HEK293 (cell line): ENCODE results near the gene MID2.

Experiments
- EGR2 ChIP-seq: fragments of 450-650 bp; formaldehyde crosslinking; IDR thresholded peaks from 2 replicates; pipeline ENCODE4 v1.5.1; 2016; ENCODE audit warnings: low read depth, missing biosample characterization, missing genetic modification characterization
- IKZF3 ChIP-seq: fragments of 450-650 bp; IDR thresholded peaks from 2 replicates; pipeline ENCODE4 v1.5.0; 2018; ENCODE audit warnings: missing biosample characterization, mild to moderate bottlenecking, missing genetic modification characterization, moderate library complexity
- KLF9 ChIP-seq: fragments of 450-650 bp; formaldehyde crosslinking; IDR thresholded peaks from 2 replicates; pipeline ENCODE4 v1.5.1; 2016; ENCODE audit warnings: missing biosample characterization, missing genetic modification characterization, low read depth
- OSR2 ChIP-seq: fragments of 450-650 bp; formaldehyde crosslinking; IDR thresholded peaks from 2 replicates; pipeline ENCODE4 v1.5.1; 2016; ENCODE audit warnings: missing biosample characterization, missing genetic modification characterization
- PRDM1 ChIP-seq: fragments of 450-650 bp; formaldehyde crosslinking; IDR thresholded peaks from 2 replicates; pipeline ENCODE4; 2016; ENCODE audit warnings: missing biosample characterization, missing genetic modification characterization
- SP7 ChIP-seq: fragments of 450-650 bp; formaldehyde crosslinking; IDR thresholded peaks from 2 replicates; pipeline ENCODE4 v1.5.1; 2016; ENCODE audit warnings: missing biosample characterization, missing genetic modification characterization
- YY2 ChIP-seq: fragments of 450-650 bp; formaldehyde crosslinking; IDR thresholded peaks from 2 replicates; pipeline ENCODE4 v1.5.1; 2016; ENCODE audit warnings: missing biosample characterization, missing genetic modification characterization
- ZBTB17 ChIP-seq: fragments of 450-650 bp; formaldehyde crosslinking; IDR thresholded peaks from 2 replicates; pipeline ENCODE4 v1.5.1; 2016; ENCODE audit warnings: missing biosample characterization, missing genetic modification characterization
- ZBTB8A ChIP-seq: fragments of 450-650 bp; formaldehyde crosslinking; IDR thresholded peaks from 2 replicates; pipeline ENCODE4 v1.5.1; 2016; ENCODE audit warnings: missing biosample characterization, missing genetic modification characterization
- ZFP41 ChIP-seq: fragments of 450-650 bp; formaldehyde crosslinking; IDR thresholded peaks from 2 replicates; pipeline ENCODE4 v1.5.1; 2016; ENCODE audit warnings: missing biosample characterization, missing genetic modification characterization, borderline replicate concordance
- ZNF157 ChIP-seq: fragments of 450-650 bp; formaldehyde crosslinking; IDR thresholded peaks from 2 replicates; pipeline ENCODE4 v1.5.1; 2016; ENCODE audit warnings: missing biosample characterization, missing genetic modification characterization
- ZNF2 ChIP-seq: fragments of 450-650 bp; formaldehyde crosslinking; IDR thresholded peaks from 2 replicates; pipeline ENCODE4 v1.5.1; 2016; ENCODE audit warnings: missing biosample characterization, missing genetic modification characterization
- ZNF335 ChIP-seq: fragments of 450-650 bp; formaldehyde crosslinking; conservative IDR thresholded peaks from 2 replicates; pipeline ENCODE4 v1.5.1; 2016; ENCODE audit warnings: missing biosample characterization, missing genetic modification characterization
- ZNF558 ChIP-seq: fragments of 450-650 bp; formaldehyde crosslinking; IDR thresholded peaks from 2 replicates; pipeline ENCODE4 v1.5.1; 2016; ENCODE audit warnings: missing biosample characterization, missing genetic modification characterization
- ZNF561 ChIP-seq: fragments of 450-650 bp; IDR thresholded peaks from 2 replicates; pipeline ENCODE4 v1.5.1; 2018; ENCODE audit warnings: missing biosample characterization, missing genetic modification characterization, borderline replicate concordance
- ZNF654 ChIP-seq: fragments of 450-650 bp; formaldehyde crosslinking; IDR thresholded peaks from 2 replicates; pipeline ENCODE4 v1.5.1; 2016; ENCODE audit warnings: low read depth, missing biosample characterization, missing genetic modification characterization
- ZNF660 ChIP-seq: fragments of 450-650 bp; IDR thresholded peaks from 2 replicates; pipeline ENCODE4 v1.5.1; 2018; ENCODE audit warnings: missing biosample characterization, mild to moderate bottlenecking, missing genetic modification characterization
- ZNF777 ChIP-seq: fragments of 450-650 bp; formaldehyde crosslinking; IDR thresholded peaks from 2 replicates; pipeline ENCODE4 v1.5.1; 2017; ENCODE audit warnings: missing biosample characterization, missing genetic modification characterization, borderline replicate concordance
- ZSCAN16 ChIP-seq: fragments of 450-650 bp; formaldehyde crosslinking; IDR thresholded peaks from 2 replicates; pipeline ENCODE4 v1.5.1; 2016; ENCODE audit warnings: missing biosample characterization, missing genetic modification characterization
- ZSCAN30 ChIP-seq: fragments of 450-650 bp; IDR thresholded peaks from 2 replicates; pipeline ENCODE4 v1.5.1; 2018; ENCODE audit warnings: missing biosample characterization, mild to moderate bottlenecking, missing genetic modification characterization, moderate library complexity
- TF ChIP-seq, protein P1 (sequence below): fragments of 450-650 bp; formaldehyde crosslinking; IDR thresholded peaks from 2 replicates; pipeline ENCODE4 v1.5.1; 2016; ENCODE audit warnings: missing biosample characterization, missing genetic modification characterization
- TF ChIP-seq, protein P2 (sequence below): fragments of 450-650 bp; formaldehyde crosslinking; conservative IDR thresholded peaks from 2 replicates; pipeline ENCODE4 v1.5.1; 2016; ENCODE audit warnings: low read depth, missing biosample characterization, missing genetic modification characterization
- TF ChIP-seq, protein P3 (sequence below): fragments of 450-650 bp; formaldehyde crosslinking; IDR thresholded peaks from 2 replicates; pipeline ENCODE4 v1.5.1; 2016; ENCODE audit warnings: missing biosample characterization, missing genetic modification characterization
- TF ChIP-seq, protein P4 (sequence below): fragments of 450-650 bp; formaldehyde crosslinking; IDR thresholded peaks from 2 replicates; pipeline ENCODE4 v1.5.1; 2016; ENCODE audit warnings: missing biosample characterization, missing genetic modification characterization
- TF ChIP-seq, protein P5 (sequence below): fragments of 450-650 bp; formaldehyde crosslinking; IDR thresholded peaks from 2 replicates; pipeline ENCODE4 v1.5.1; 2016; ENCODE audit warnings: missing biosample characterization, missing genetic modification characterization

MID2 gene

DNA sequence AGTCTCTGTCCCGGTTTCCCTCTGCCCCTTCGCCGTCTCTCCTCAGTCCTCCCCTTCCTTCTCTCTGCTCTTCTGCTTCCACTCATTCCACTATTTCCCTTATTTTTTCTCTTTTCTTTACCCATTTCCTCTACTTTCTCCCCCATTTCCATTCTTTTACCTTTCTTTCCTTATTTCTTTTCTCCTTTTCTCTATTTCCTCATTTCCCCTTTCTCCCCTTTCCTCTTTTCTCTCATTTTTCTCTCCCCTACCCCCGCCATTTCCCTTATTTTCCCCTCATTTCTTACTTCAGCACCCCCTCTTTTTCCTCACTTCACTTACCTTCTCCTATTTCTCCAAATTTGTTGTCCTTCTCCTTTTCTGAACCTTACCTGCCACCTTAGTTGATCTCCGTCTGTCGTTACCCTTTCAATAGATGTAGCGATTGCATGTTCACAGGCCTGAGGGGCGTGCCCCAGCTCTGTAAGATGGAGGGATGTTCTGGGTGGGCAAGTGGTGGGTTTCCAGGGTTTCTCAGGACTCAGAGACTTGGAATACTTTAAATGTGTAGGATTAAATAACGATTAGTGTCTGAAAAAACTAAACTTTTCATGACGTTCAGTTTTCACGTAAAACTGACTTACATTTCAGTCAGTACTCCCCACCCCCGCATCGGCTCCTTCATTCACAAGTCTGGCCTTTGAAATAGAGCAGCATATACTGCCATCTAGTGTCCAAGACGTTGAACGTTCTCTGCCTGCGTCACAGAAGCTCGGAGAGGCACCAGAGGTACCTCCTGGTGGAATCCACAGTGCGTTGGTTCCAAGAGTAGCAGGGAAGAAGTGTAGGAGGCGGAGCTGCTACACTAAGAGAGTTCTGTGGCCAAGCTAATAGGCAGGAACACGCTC, 48.8 kb upstream of the MID2 start (continued):
- TF ChIP-seq, protein P1, sequence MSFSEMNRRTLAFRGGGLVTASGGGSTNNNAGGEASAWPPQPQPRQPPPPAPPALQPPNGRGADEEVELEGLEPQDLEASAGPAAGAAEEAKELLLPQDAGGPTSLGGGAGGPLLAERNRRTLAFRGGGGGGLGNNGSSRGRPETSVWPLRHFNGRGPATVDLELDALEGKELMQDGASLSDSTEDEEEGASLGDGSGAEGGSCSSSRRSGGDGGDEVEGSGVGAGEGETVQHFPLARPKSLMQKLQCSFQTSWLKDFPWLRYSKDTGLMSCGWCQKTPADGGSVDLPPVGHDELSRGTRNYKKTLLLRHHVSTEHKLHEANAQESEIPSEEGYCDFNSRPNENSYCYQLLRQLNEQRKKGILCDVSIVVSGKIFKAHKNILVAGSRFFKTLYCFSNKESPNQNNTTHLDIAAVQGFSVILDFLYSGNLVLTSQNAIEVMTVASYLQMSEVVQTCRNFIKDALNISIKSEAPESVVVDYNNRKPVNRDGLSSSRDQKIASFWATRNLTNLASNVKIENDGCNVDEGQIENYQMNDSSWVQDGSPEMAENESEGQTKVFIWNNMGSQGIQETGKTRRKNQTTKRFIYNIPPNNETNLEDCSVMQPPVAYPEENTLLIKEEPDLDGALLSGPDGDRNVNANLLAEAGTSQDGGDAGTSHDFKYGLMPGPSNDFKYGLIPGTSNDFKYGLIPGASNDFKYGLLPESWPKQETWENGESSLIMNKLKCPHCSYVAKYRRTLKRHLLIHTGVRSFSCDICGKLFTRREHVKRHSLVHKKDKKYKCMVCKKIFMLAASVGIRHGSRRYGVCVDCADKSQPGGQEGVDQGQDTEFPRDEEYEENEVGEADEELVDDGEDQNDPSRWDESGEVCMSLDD (tag by site-specific recombination): no peak; the same call in 1 of the 2 replicates
- TF ChIP-seq KLF9 (tag by site-specific recombination) (peak; percentile 64; the same call in 1 of the 2 replicates), ZNF777 (tag by site-specific recombination) (0 out of 2 replicates have a peak, but pooled peaks have one; percentile 9), ZBTB17 (tag by site-specific recombination) (peak; percentile 51), ZNF335 (tag by site-specific recombination) (0 out of 2 replicates have a peak, but pooled peaks have one; percentile 8), YY2 (tag by site-specific recombination) (no peak), ZNF660 (tag by site-specific recombination) (peak; percentile 87), ZNF2 (no peak; the same call in 1 of the 2 replicates), ZNF654 (peak; percentile 99), ZNF157 (tag by site-specific recombination) (0 out of 2 replicates have a peak, but pooled peaks have one; percentile 29), OSR2 (tag by site-specific recombination) (no peak), PRDM1 (tag by site-specific recombination) (peak; percentile 99), ZNF561 (tag by site-specific recombination) (0 out of 2 replicates have a peak, but pooled peaks have one; percentile 44), ZNF558 (tag by site-specific recombination) (no peak), ZBTB8A (tag by site-specific recombination) (no peak), EGR2 (tag by site-specific recombination) (peak; percentile 66), ZSCAN16 (tag by site-specific recombination) (no peak), SP7 (tag by site-specific recombination) (0 out of 2 replicates have a peak, but pooled peaks have one; percentile 11), ZSCAN30 (tag by site-specific recombination) (peak; percentile 32; the same call in 1 of the 2 replicates), ZFP41 (tag by site-specific recombination) (no peak), IKZF3 (tag by site-specific recombination) (peak; percentile 15; the same call in 1 of the 2 replicates)
- TF ChIP-seq, protein P2, sequence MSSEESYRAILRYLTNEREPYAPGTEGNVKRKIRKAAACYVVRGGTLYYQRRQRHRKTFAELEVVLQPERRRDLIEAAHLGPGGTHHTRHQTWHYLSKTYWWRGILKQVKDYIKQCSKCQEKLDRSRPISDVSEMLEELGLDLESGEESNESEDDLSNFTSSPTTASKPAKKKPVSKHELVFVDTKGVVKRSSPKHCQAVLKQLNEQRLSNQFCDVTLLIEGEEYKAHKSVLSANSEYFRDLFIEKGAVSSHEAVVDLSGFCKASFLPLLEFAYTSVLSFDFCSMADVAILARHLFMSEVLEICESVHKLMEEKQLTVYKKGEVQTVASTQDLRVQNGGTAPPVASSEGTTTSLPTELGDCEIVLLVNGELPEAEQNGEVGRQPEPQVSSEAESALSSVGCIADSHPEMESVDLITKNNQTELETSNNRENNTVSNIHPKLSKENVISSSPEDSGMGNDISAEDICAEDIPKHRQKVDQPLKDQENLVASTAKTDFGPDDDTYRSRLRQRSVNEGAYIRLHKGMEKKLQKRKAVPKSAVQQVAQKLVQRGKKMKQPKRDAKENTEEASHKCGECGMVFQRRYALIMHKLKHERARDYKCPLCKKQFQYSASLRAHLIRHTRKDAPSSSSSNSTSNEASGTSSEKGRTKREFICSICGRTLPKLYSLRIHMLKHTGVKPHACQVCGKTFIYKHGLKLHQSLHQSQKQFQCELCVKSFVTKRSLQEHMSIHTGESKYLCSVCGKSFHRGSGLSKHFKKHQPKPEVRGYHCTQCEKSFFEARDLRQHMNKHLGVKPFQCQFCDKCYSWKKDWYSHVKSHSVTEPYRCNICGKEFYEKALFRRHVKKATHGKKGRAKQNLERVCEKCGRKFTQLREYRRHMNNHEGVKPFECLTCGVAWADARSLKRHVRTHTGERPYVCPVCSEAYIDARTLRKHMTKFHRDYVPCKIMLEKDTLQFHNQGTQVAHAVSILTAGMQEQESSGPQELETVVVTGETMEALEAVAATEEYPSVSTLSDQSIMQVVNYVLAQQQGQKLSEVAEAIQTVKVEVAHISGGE (tag by site-specific recombination): no peak
- TF ChIP-seq, protein P3, sequence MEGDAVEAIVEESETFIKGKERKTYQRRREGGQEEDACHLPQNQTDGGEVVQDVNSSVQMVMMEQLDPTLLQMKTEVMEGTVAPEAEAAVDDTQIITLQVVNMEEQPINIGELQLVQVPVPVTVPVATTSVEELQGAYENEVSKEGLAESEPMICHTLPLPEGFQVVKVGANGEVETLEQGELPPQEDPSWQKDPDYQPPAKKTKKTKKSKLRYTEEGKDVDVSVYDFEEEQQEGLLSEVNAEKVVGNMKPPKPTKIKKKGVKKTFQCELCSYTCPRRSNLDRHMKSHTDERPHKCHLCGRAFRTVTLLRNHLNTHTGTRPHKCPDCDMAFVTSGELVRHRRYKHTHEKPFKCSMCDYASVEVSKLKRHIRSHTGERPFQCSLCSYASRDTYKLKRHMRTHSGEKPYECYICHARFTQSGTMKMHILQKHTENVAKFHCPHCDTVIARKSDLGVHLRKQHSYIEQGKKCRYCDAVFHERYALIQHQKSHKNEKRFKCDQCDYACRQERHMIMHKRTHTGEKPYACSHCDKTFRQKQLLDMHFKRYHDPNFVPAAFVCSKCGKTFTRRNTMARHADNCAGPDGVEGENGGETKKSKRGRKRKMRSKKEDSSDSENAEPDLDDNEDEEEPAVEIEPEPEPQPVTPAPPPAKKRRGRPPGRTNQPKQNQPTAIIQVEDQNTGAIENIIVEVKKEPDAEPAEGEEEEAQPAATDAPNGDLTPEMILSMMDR (tag by site-specific recombination): peak; percentile 87
- TF ChIP-seq, protein P4, sequence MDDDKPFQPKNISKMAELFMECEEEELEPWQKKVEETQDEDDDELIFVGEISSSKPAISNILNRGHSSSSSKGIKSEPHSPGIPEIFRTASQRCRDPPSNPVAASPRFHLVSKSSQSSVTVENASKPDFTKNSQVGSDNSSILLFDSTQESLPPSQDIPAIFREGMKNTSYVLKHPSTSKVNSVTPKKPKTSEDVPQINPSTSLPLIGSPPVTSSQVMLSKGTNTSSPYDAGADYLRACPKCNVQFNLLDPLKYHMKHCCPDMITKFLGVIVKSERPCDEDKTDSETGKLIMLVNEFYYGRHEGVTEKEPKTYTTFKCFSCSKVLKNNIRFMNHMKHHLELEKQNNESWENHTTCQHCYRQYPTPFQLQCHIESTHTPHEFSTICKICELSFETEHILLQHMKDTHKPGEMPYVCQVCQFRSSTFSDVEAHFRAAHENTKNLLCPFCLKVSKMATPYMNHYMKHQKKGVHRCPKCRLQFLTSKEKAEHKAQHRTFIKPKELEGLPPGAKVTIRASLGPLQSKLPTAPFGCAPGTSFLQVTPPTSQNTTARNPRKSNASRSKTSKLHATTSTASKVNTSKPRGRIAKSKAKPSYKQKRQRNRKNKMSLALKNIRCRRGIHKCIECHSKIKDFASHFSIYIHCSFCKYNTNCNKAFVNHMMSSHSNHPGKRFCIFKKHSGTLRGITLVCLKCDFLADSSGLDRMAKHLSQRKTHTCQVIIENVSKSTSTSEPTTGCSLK: 0 out of 2 replicates have a peak, but pooled peaks have one; percentile 67
- TF ChIP-seq, protein P5, sequence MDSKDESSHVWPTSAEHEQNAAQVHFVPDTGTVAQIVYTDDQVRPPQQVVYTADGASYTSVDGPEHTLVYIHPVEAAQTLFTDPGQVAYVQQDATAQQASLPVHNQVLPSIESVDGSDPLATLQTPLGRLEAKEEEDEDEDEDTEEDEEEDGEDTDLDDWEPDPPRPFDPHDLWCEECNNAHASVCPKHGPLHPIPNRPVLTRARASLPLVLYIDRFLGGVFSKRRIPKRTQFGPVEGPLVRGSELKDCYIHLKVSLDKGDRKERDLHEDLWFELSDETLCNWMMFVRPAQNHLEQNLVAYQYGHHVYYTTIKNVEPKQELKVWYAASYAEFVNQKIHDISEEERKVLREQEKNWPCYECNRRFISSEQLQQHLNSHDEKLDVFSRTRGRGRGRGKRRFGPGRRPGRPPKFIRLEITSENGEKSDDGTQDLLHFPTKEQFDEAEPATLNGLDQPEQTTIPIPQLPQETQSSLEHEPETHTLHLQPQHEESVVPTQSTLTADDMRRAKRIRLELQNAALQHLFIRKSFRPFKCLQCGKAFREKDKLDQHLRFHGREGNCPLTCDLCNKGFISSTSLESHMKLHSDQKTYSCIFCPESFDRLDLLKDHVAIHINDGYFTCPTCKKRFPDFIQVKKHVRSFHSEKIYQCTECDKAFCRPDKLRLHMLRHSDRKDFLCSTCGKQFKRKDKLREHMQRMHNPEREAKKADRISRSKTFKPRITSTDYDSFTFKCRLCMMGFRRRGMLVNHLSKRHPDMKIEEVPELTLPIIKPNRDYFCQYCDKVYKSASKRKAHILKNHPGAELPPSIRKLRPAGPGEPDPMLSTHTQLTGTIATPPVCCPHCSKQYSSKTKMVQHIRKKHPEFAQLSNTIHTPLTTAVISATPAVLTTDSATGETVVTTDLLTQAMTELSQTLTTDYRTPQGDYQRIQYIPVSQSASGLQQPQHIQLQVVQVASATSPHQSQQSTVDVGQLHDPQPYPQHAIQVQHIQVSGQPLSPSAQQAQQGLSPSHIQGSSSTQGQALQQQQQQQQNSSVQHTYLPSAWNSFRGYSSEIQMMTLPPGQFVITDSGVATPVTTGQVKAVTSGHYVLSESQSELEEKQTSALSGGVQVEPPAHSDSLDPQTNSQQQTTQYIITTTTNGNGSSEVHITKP: peak; percentile 93
